ENCODE results near the gene PTPN9. TPM values are rescaled to one million over a fixed set of nuclear protein-coding genes. Genes with fewer than 3 reads are reported as not detected.
"Not testable (repeated sequence)": the region's sequence is repeated elsewhere in the genome, so short reads cannot be mapped to it uniquely, and the experiment has no call there.

PTPN9 gene
- total RNA-seq, 2 donors from 2014 or later = 39.3 to 39.6 TPM

- ATAC-seq (no peak), DNase-seq (no peak)
- intact Hi-C loops (cut with DNase I, micrococcal nuclease) = no loop called here
These were observed 133.0 kb downstream of the PTPN9 start for GRCh38 chr15:75446151-75446550.

GRCh38 chr15:75445324-75445723 lies 133.8 kb downstream of the PTPN9 start:
- DNase-seq; intact Hi-C loops (cut with DNase I, micrococcal nuclease); ATAC-seq: not testable (repeated sequence)

- ATAC-seq; intact Hi-C loops (cut with DNase I, micrococcal nuclease); DNase-seq: not testable (repeated sequence)
These were observed 135.1 kb downstream of the PTPN9 start for GRCh38 chr15:75443972-75444453.

- intact Hi-C loops (cut with DNase I, micrococcal nuclease) = no loop called here
- no peak for DNase-seq
- peak; percentile 46 for ATAC-seq
These were observed 141.4 kb downstream of the PTPN9 start for GRCh38 chr15:75437721-75438120.

- intact Hi-C loops (cut with DNase I, micrococcal nuclease) = no loop called here
- ATAC-seq (no peak), DNase-seq (no peak)
These were observed 142.2 kb downstream of the PTPN9 start for GRCh38 chr15:75436881-75437280.

GRCh38 chr15:75431682-75432081 lies 147.4 kb downstream of the PTPN9 start:
- DNase-seq (no peak), ATAC-seq (no peak)
- intact Hi-C loops (cut with DNase I, micrococcal nuclease) = no loop called here

GRCh38 chr15:75431270-75431669 lies 147.8 kb downstream of the PTPN9 start:
- DNase-seq (no peak), ATAC-seq (no peak)
- intact Hi-C loops (cut with DNase I, micrococcal nuclease) = no loop called here

GRCh38 chr15:75430259-75430658 lies 148.9 kb downstream of the PTPN9 start:
- intact Hi-C loops (cut with DNase I, micrococcal nuclease) = no loop called here
- ATAC-seq = no peak
- DNase-seq = no peak

- intact Hi-C loops (cut with DNase I, micrococcal nuclease) = no loop called here
- ATAC-seq (no peak), DNase-seq (no peak)
These were observed 151.0 kb downstream of the PTPN9 start for GRCh38 chr15:75428152-75428551.

GRCh38 chr15:75425966-75426500 lies 153.1 kb downstream of the PTPN9 start:
- intact Hi-C loops (cut with DNase I, micrococcal nuclease) = no loop called here
- ATAC-seq (no peak), DNase-seq (no peak)

- intact Hi-C loops (cut with DNase I, micrococcal nuclease) = no loop called here
These were observed 156.6 kb downstream of the PTPN9 start for GRCh38 chr15:75422554-75422953.

GRCh38 chr15:75420698-75421097 lies 158.4 kb downstream of the PTPN9 start:
- ATAC-seq = peak; percentile 88
- intact Hi-C loops (cut with DNase I, micrococcal nuclease) = no loop called here

More at GRCh38 chr15:75422554-75422953, 156.6 kb downstream of the PTPN9 start:
- DNase-seq = no peak
- ATAC-seq = no peak

GRCh38 chr15:75416584-75416983 lies 162.5 kb downstream of the PTPN9 start:
- ATAC-seq (no peak), DNase-seq (no peak)
- intact Hi-C loops (cut with DNase I, micrococcal nuclease) = no loop called here

More at GRCh38 chr15:75420698-75421097, 158.4 kb downstream of the PTPN9 start:
- no peak for DNase-seq

Other genes starting within 250 kb of the PTPN9 start
- 10 to 100 TPM; 72.3 to 73.4 TPM for gene COMMD4, start 243.3 kb downstream of the PTPN9 start, total RNA-seq
- gene NEIL1, start 232.3 kb downstream of the PTPN9 start, total RNA-seq = 10 to 100 TPM; 40.7 to 51.5 TPM
- 100 to 1,000 TPM; 192 to 211 TPM for gene MAN2C1, start 210.7 kb downstream of the PTPN9 start, total RNA-seq
- 10 to 100 TPM; 45.7 to 56.1 TPM for gene SIN3A, start 127.6 kb downstream of the PTPN9 start, total RNA-seq
- 10 to 100 TPM; 14.9 to 16.8 TPM for gene SNUPN, start 46.4 kb upstream of the PTPN9 start, total RNA-seq
- 10 to 100 TPM; 53.9 to 61.3 TPM for gene IMP3, start 60.9 kb upstream of the PTPN9 start, total RNA-seq
- gene SNX33, start 68.6 kb upstream of the PTPN9 start, total RNA-seq = 10 to 100 TPM; 24.3 to 29.3 TPM
- gene CSPG4, start 133.5 kb upstream of the PTPN9 start, total RNA-seq = 10 to 100 TPM in 1 of 2 donors, 1 to 10 TPM in 1; 2.1 to 12.2 TPM

All from left colon (tissue), 2 donors.